K562 (cell line): ENCODE measurements around the gene LAMTOR4. TPM values are rescaled to one million over a fixed set of nuclear protein-coding genes. Genes with fewer than 3 reads are reported as not detected.

Experiments
- CBFA2T2 ChIP-seq: fragments of 450-650 bp; conservative IDR thresholded peaks from 2 replicates; pipeline ENCODE4 v1.6.1; 2017; ENCODE audit warnings: mild to moderate bottlenecking
- E2F6 ChIP-seq, 2 experiments: IDR thresholded peaks; 2 replicates each; pipeline ENCODE4 v1.6.1; 2011; ENCODE audit warnings: borderline replicate concordance in 1 of 2, control low read depth in 1 of 2, low read depth in 1 of 2, low read length in 1 of 2, mild to moderate bottlenecking in 1 of 2, mixed read lengths in 1 of 2, moderate library complexity in 1 of 2; ENCODE audit not compliant: insufficient read depth in 1 of 2, insufficient read length in 1 of 2, poor library complexity in 1 of 2, severe bottlenecking in 1 of 2; ENCODE audit errors: extremely low read depth in 1 of 2
- EHMT2 ChIP-seq: fragments of 450-650 bp; IDR thresholded peaks from 2 replicates; pipeline ENCODE4 v1.6.1; 2018; ENCODE audit warnings: antibody characterized with exemption
- FOXK2 ChIP-seq, 2 experiments: fragments of 450-650 bp; IDR thresholded peaks in 1 of 2; conservative IDR thresholded peaks in 1 of 2; 2 replicates each; pipeline ENCODE4 v1.6.1; 2016; ENCODE audit warnings: low read depth in 2 of 2, mild to moderate bottlenecking in 1 of 2
- HDGF ChIP-seq: fragments of 450-650 bp; IDR thresholded peaks from 2 replicates; pipeline ENCODE4 v1.6.1; 2016
- MAFK ChIP-seq: IDR thresholded peaks from 2 replicates; pipeline ENCODE4 v1.6.1; 2011; ENCODE audit warnings: low read length, improper control_type of control experiment
- TEAD4 ChIP-seq, 2 experiments: sonication (generic) in 1 of 2; formaldehyde crosslinking in 1 of 2; IDR thresholded peaks; 2 replicates each; pipeline versions ENCODE4 v1.6.1 to v1.8.0; 2012 to 2022; ENCODE audit warnings: borderline replicate concordance in 1 of 2, inconsistent platforms in 1 of 2, low read length in 1 of 2, mild to moderate bottlenecking in 1 of 2, missing genetic modification reagents in 1 of 2
- polyA plus RNA-seq, 8 experiments: library from polyadenylated mRNA; depleted of rRNA in 4 of 8; stranded (reverse) in 5 of 8; unstranded in 3 of 8; fragments of >200 nt; fragmentation: Nextera tagmentation in 2 of 8; fragmentation: Illumina TruSeq in 1 of 8; extraction: Ambion mirVana in 2 of 8; extraction: Trizol in 1 of 8; gene quantifications; 2 replicates each; pipeline versions ENCODE4 v1.2.1 to v1.2.3, GENCODE V29; 2011 to 2014; ENCODE audit warnings: inconsistent platforms in 1 of 8, missing spikeins in 1 of 8
- total RNA-seq, 7 experiments: library from RNA; depleted of rRNA in 6 of 7; stranded (reverse); fragments of >200 nt in 6 of 7; fragmentation: Illumina TruSeq in 2 of 7; extraction: Trizol in 2 of 7; gene quantifications; 2 replicates each; pipeline versions ENCODE4 v1.2.1 to v1.2.3, GENCODE V29; 2011 to 2021; ENCODE audit warnings: low replicate concordance in 1 of 7
- TF ChIP-seq, protein P1 (sequence below): fragments of 450-650 bp; IDR thresholded peaks from 2 replicates; pipeline ENCODE4 v1.6.1; 2016; ENCODE audit warnings: borderline replicate concordance
- TF ChIP-seq, protein P2 (sequence below): fragments of 450-650 bp; IDR thresholded peaks from 2 replicates; pipeline ENCODE4 v1.6.1; 2016

LAMTOR4 gene
- total and polyA plus RNA-seq, 9 of the 15 experiments (the other 6 are each of a cell fraction or from before 2014, with no cell fraction given) = 79.6 to 314 (median 195) TPM

DNA sequence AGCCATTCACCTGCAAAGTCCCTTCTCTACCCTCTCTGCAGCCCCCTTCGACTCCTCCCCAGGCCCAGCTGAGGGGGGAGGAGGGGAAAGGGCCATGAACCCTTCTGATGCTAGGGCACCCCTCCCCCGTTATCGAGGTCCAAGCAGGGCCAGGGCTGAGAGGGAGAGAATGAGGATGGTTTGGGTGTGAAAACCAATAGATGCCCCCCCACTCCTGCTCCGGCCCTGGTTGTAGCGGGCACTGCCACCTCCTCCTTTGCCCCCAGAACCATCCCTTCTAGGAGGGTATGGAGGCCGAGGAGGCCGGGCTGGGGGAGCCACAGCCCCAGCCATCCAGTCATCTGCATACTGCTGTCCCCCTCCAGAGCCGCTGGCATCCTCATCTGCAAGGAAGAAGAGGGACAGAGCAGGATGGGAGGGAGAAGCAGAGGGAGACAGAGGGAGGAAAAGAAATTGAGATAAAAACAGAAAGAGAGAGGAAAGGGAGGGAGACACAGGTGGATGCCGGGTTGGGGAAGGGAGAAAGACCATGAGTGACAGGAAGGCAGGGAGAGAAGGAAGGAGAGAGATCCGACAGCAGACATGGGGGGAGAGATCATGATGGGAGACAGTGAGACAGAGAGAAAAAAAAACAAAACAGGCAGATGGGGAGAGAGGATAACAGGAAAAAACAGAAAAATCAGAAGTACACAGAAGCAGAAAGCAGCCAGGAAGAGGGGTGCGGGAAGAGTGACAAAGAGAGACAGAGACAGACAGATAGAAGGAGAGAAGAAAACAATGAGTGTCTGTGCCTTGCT lies 21.6 kb downstream of the LAMTOR4 start (continued):
- TF ChIP-seq, protein P1, sequence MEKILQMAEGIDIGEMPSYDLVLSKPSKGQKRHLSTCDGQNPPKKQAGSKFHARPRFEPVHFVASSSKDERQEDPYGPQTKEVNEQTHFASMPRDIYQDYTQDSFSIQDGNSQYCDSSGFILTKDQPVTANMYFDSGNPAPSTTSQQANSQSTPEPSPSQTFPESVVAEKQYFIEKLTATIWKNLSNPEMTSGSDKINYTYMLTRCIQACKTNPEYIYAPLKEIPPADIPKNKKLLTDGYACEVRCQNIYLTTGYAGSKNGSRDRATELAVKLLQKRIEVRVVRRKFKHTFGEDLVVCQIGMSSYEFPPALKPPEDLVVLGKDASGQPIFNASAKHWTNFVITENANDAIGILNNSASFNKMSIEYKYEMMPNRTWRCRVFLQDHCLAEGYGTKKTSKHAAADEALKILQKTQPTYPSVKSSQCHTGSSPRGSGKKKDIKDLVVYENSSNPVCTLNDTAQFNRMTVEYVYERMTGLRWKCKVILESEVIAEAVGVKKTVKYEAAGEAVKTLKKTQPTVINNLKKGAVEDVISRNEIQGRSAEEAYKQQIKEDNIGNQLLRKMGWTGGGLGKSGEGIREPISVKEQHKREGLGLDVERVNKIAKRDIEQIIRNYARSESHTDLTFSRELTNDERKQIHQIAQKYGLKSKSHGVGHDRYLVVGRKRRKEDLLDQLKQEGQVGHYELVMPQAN = peak; percentile 54; the same call in 1 of the 2 replicates
- TF ChIP-seq EHMT2 (peak; percentile 50; the same call in 1 of the 2 replicates), TEAD4 (IDR thresholded peaks at IDR 0.05; ENCODE audit: low read length) (no peak), TEAD4 (CRISPR knock-in tag; IDR thresholded peaks at IDR 0.05; ENCODE audit: borderline replicate concordance) (no peak), FOXK2 (conservative IDR thresholded peaks at IDR 0.05 in 1 of 2, IDR thresholded peaks at IDR 0.05 in 1 of 2; ENCODE audit: low read depth in 2 of 2) (0 out of 4 replicates have a peak, but pooled peaks of 1 of the 2 experiments have one; percentile 35), HDGF (peak; percentile 39; the same call in 1 of the 2 replicates), E2F6 (IDR thresholded peaks at IDR 0.05; ENCODE audit: borderline replicate concordance in 1 of 2, extremely low read depth in 1 of 2, insufficient read depth in 1 of 2, insufficient read length in 1 of 2, low read depth in 1 of 2, low read length in 1 of 2, poor library complexity in 1 of 2, severe bottlenecking in 1 of 2) (no peak), MAFK (no peak), CBFA2T2 (0 out of 2 replicates have a peak, but pooled peaks have one; percentile 8)
- TF ChIP-seq, protein P2, sequence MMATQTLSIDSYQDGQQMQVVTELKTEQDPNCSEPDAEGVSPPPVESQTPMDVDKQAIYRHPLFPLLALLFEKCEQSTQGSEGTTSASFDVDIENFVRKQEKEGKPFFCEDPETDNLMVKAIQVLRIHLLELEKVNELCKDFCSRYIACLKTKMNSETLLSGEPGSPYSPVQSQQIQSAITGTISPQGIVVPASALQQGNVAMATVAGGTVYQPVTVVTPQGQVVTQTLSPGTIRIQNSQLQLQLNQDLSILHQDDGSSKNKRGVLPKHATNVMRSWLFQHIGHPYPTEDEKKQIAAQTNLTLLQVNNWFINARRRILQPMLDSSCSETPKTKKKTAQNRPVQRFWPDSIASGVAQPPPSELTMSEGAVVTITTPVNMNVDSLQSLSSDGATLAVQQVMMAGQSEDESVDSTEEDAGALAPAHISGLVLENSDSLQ = peak; percentile 91
- TF ChIP-seq, all 486 proteins: peak for 27
